ENCODE data around the gene ZBTB18.
A peak's percentile ranks its signal among the peaks of the same experiment; 100 is the strongest.

Gene ZBTB18

DNA sequence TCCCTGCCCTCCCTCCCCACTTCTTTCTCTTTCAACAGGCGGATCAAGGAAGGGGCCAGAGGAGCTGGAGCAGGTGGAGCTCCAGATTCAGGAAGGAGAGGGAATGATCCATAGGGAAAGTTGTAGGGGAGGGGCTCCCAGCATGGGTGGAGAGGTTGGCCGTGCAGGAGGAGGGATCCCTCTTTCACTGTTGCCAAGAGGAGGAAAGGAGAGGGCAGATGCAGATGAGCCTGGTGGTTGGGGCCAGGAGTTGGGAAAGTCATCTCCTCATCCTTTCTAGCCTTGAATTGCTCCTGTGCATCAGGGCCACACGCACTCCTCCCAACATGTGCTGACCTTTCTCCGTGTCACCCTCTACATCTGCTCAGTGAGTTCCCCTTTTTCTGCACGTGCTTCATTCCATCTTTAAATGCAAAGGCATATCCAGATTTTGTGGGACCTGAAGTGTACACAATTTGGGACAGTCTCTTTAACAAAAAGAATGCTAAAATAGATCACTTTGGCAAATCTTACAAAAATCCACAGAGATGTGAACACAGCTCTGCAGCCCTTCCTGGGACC lies 32.4 kb downstream of the ZBTB18 start:
- WGBS, result 71% methylated on average over 4 of the region's 5 CpGs
- Histone ChIP-seq H2BK5ac (ENCODE audit: low read depth, low read length, poor library complexity, severe bottlenecking) (no peak overlapping the region), H3K23ac (ENCODE audit: low read length in 2 of 2) (no peak overlapping the region), H4K8ac (ENCODE audit: low read length) (no peak overlapping the region), H3K14ac (ENCODE audit: low read length in 2 of 2) (no peak overlapping the region), H3K79me1 (replicated peaks; ENCODE audit: low read length, poor library complexity, severe bottlenecking) (no peaks in the 10 kb centered on the region), H3K4me1 (ENCODE audit: control insufficient read depth, insufficient read depth, low read depth, low read length) (peaks cover 11% of the 10 kb centered on the region), H3K4me3 (ENCODE audit: insufficient read depth in 1 of 2, low read depth in 1 of 2, low read length in 2 of 2) (no peak overlapping the region), H2BK12ac (ENCODE audit: low read length in 2 of 2) (no peak overlapping the region), H3K36me3 (ENCODE audit: control insufficient read depth in 1 of 2, insufficient read depth in 2 of 2, low read depth in 1 of 2, low read length in 2 of 2) (no peaks in the 10 kb centered on the region), H3K4me2 (ENCODE audit: low read length, poor library complexity, severe bottlenecking) (no peak overlapping the region), H3K9ac (ENCODE audit: low read length) (no peak overlapping the region), H3K27me3 (ENCODE audit: control insufficient read depth in 1 of 2, insufficient read depth in 1 of 2, low read length in 2 of 2) (peaks cover 5 to 69% of the 10 kb centered on the region in 2 experiments), H3K9me3 (ENCODE audit: control insufficient read depth, low read length) (peaks cover 17% of the 10 kb centered on the region), H2BK120ac (ENCODE audit: low read depth, low read length) (no peak overlapping the region), H2AFZ (ENCODE audit: low read depth, low read length) (no peak overlapping the region), H3K4ac (ENCODE audit: low read depth in 1 of 2, low read length in 2 of 2) (no peak overlapping the region), H3K18ac (ENCODE audit: low read depth in 1 of 2, low read length in 2 of 2) (no peak overlapping the region), H3K27ac (ENCODE audit: low read length, poor library complexity, severe bottlenecking) (no peak overlapping the region), H2AK5ac (ENCODE audit: low read length, severe bottlenecking) (no peak overlapping the region), H4K91ac (ENCODE audit: low read length) (no peak overlapping the region), H2BK15ac (ENCODE audit: low read depth, poor library complexity, severe bottlenecking) (no peak overlapping the region)
- no peak for DNase-seq

DNA sequence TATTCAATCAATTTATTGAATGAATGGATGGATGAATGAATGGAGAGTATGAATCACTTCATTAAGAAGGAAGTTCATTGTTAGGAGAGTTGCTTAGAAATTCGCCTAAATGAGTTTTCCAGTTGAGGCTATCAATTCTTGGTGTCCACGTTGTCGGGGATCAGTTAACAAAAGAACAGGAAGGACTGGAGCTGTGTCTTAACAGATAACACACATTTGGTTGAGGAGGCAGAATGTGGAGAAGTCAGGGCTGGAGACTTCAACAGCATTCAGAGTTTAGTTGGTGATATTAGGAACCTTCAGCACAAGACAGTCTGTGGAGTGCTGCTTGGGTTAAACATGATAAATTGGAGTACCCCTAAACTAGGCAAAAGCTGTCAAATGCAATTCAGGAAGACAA lies 33.7 kb downstream of the ZBTB18 start:
- Histone ChIP-seq H2BK12ac (ENCODE audit: low read length in 2 of 2) (no peak overlapping the region), H3K36me3 (ENCODE audit: control insufficient read depth in 1 of 2, insufficient read depth in 2 of 2, low read depth in 1 of 2, low read length in 2 of 2) (no peaks in the 10 kb centered on the region), H3K27me3 (ENCODE audit: control insufficient read depth in 1 of 2, insufficient read depth in 1 of 2, low read length in 2 of 2) (peaks cover 5 to 66% of the 10 kb centered on the region in 2 experiments), H3K4me3 (ENCODE audit: insufficient read depth in 1 of 2, low read depth in 1 of 2, low read length in 2 of 2) (no peak overlapping the region), H3K18ac (ENCODE audit: low read depth in 1 of 2, low read length in 2 of 2) (no peak overlapping the region), H3K14ac (ENCODE audit: low read length in 2 of 2) (no peak overlapping the region), H2AFZ (ENCODE audit: low read depth, low read length) (no peak overlapping the region), H3K4me1 (ENCODE audit: control insufficient read depth, insufficient read depth, low read depth, low read length) (peaks cover 19% of the 10 kb centered on the region), H2AK5ac (ENCODE audit: low read length, severe bottlenecking) (no peak overlapping the region), H3K79me1 (replicated peaks; ENCODE audit: low read length, poor library complexity, severe bottlenecking) (no peaks in the 10 kb centered on the region), H3K9me3 (ENCODE audit: control insufficient read depth, low read length) (peaks cover 17% of the 10 kb centered on the region), H2BK120ac (ENCODE audit: low read depth, low read length) (no peak overlapping the region), H3K23ac (ENCODE audit: low read length in 2 of 2) (no peak overlapping the region), H2BK15ac (ENCODE audit: low read depth, poor library complexity, severe bottlenecking) (no peak overlapping the region), H3K27ac (ENCODE audit: low read length, poor library complexity, severe bottlenecking) (no peak overlapping the region), H3K9ac (ENCODE audit: low read length) (no peak overlapping the region), H4K91ac (ENCODE audit: low read length) (no peak overlapping the region), H3K4ac (ENCODE audit: low read depth in 1 of 2, low read length in 2 of 2) (no peak overlapping the region), H4K8ac (ENCODE audit: low read length) (no peak overlapping the region), H2BK5ac (ENCODE audit: low read depth, low read length, poor library complexity, severe bottlenecking) (no peak overlapping the region), H3K4me2 (ENCODE audit: low read length, poor library complexity, severe bottlenecking) (no peak overlapping the region)
- WGBS, result 54% methylated on average over 3 of the region's 3 CpGs
- no peak for DNase-seq

DNA sequence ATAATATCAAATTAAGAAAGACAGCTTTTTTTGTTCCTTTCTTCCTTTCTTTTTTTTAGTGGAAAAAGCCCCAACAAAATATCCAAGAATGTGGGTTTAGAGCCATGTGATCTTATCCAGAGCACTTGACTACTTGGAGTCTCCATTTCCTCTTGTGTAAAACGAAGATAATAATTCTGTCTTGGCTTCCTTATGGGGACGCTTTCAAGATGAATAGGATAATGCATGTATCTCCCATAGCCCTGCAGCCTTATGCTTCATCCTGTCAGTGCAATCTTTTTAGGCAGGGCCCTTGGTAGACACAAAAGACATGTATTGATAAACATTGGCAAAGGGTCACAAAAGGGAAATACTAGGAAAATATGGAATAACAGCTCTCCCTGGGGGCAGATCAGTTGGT lies 34.8 kb downstream of the ZBTB18 start:
- Histone ChIP-seq H3K4ac (ENCODE audit: low read depth in 1 of 2, low read length in 2 of 2) (no peak overlapping the region), H3K27ac (ENCODE audit: low read length, poor library complexity, severe bottlenecking) (no peak overlapping the region), H4K91ac (ENCODE audit: low read length) (no peak overlapping the region), H4K8ac (ENCODE audit: low read length) (no peak overlapping the region), H2BK15ac (ENCODE audit: low read depth, poor library complexity, severe bottlenecking) (no peak overlapping the region), H3K4me3 (ENCODE audit: insufficient read depth in 1 of 2, low read depth in 1 of 2, low read length in 2 of 2) (no peak overlapping the region), H2BK120ac (ENCODE audit: low read depth, low read length) (no peak overlapping the region), H3K36me3 (ENCODE audit: control insufficient read depth in 1 of 2, insufficient read depth in 2 of 2, low read depth in 1 of 2, low read length in 2 of 2) (no peaks in the 10 kb centered on the region), H3K18ac (ENCODE audit: low read depth in 1 of 2, low read length in 2 of 2) (no peak overlapping the region), H3K23ac (ENCODE audit: low read length in 2 of 2) (no peak overlapping the region), H3K27me3 (ENCODE audit: control insufficient read depth in 1 of 2, insufficient read depth in 1 of 2, low read length in 2 of 2) (peaks cover 5 to 57% of the 10 kb centered on the region in 2 experiments), H3K9ac (ENCODE audit: low read length) (no peak overlapping the region), H2BK5ac (ENCODE audit: low read depth, low read length, poor library complexity, severe bottlenecking) (no peak overlapping the region), H3K9me3 (ENCODE audit: control insufficient read depth, low read length) (peaks cover 17% of the 10 kb centered on the region), H2BK12ac (ENCODE audit: low read length in 2 of 2) (no peak overlapping the region), H3K14ac (ENCODE audit: low read length in 2 of 2) (no peak overlapping the region), H3K79me1 (replicated peaks; ENCODE audit: low read length, poor library complexity, severe bottlenecking) (no peaks in the 10 kb centered on the region), H3K4me1 (ENCODE audit: control insufficient read depth, insufficient read depth, low read depth, low read length) (peaks cover 17% of the 10 kb centered on the region), H2AFZ (ENCODE audit: low read depth, low read length) (no peak overlapping the region), H3K4me2 (ENCODE audit: low read length, poor library complexity, severe bottlenecking) (no peak overlapping the region), H2AK5ac (ENCODE audit: low read length, severe bottlenecking) (no peak overlapping the region)
- DNase-seq, result no peak
- 86% methylated on average over 2 of the region's 2 CpGs for WGBS

DNA sequence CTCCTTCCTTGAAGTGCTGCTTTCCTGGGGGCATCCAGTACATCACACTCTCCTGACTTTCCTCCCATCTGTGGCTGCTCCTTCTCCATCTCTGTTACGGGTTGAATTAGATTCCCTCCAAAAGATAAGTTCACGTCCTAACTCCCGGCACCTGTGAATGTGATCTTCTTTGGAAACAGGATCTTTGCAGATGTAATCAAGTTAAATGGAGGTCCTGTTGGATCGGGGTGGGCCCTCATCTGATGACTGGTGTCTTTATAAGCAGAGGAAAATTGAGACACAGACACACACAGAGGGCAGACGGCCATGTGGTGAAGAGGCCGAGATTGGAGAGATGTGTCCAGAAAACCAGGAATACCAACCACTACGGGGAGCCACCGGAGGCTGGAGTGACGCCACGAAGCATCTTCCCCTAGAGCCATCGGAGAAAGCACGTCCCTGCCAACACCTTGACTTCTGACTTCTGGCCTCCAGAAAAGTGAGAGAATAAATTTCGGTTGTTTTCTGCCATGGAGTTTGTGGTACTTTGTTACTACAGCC lies 36.0 kb downstream of the ZBTB18 start:
- WGBS, result 95% methylated on average over 13 of the region's 13 CpGs
- Histone ChIP-seq H3K9me3 (ENCODE audit: control insufficient read depth, low read length) (peaks cover 17% of the 10 kb centered on the region), H3K4ac (ENCODE audit: low read depth in 1 of 2, low read length in 2 of 2) (no peak overlapping the region)

More for the DNA sequence above, 36.0 kb downstream of the ZBTB18 start:
- H3K4me2 ChIP-seq (ENCODE audit: low read length, poor library complexity, severe bottlenecking), result no peak overlapping the region
- no peak overlapping the region for H2BK120ac ChIP-seq (ENCODE audit: low read depth, low read length)
- DNase-seq, result no peak
- no peak overlapping the region for H2BK15ac ChIP-seq (ENCODE audit: low read depth, poor library complexity, severe bottlenecking)
- H3K27me3 ChIP-seq (ENCODE audit: control insufficient read depth in 1 of 2, insufficient read depth in 1 of 2, low read length in 2 of 2), result peaks cover 5 to 47% of the 10 kb centered on the region in 2 experiments
- H2BK12ac ChIP-seq (ENCODE audit: low read length in 2 of 2), result no peak overlapping the region
- H2AFZ ChIP-seq (ENCODE audit: low read depth, low read length), result no peak overlapping the region
- peak overlapping the region; percentile 15 for H2AK5ac ChIP-seq (ENCODE audit: low read length, severe bottlenecking)
- H3K79me1 ChIP-seq (replicated peaks; ENCODE audit: low read length, poor library complexity, severe bottlenecking), result no peaks in the 10 kb centered on the region
- no peaks in the 10 kb centered on the region for H3K36me3 ChIP-seq (ENCODE audit: control insufficient read depth in 1 of 2, insufficient read depth in 2 of 2, low read depth in 1 of 2, low read length in 2 of 2)
- H4K8ac ChIP-seq (ENCODE audit: low read length), result no peak overlapping the region
- H2BK5ac ChIP-seq (ENCODE audit: low read depth, low read length, poor library complexity, severe bottlenecking), result no peak overlapping the region
- H3K23ac ChIP-seq (ENCODE audit: low read length in 2 of 2), result no peak overlapping the region
- no peak overlapping the region for H3K18ac ChIP-seq (ENCODE audit: low read depth in 1 of 2, low read length in 2 of 2)
- H4K91ac ChIP-seq (ENCODE audit: low read length), result no peak overlapping the region
- H3K27ac ChIP-seq (ENCODE audit: low read length, poor library complexity, severe bottlenecking), result no peak overlapping the region
- peaks cover 19% of the 10 kb centered on the region for H3K4me1 ChIP-seq (ENCODE audit: control insufficient read depth, insufficient read depth, low read depth, low read length)
- H3K4me3 ChIP-seq (ENCODE audit: insufficient read depth in 1 of 2, low read depth in 1 of 2, low read length in 2 of 2), result no peak overlapping the region
- no peak overlapping the region for H3K14ac ChIP-seq (ENCODE audit: low read length in 2 of 2)
- no peak overlapping the region for H3K9ac ChIP-seq (ENCODE audit: low read length)

Data from mesenchymal stem cell (in vitro differentiated cells and primary cell).